GM18499 (cell line): Measurements from ENCODE around the gene SLC6A15.

Experiments used
- ATAC-seq: cut with Tn5 transposase; IDR thresholded peaks from one replicate; pipeline ENCODE4 v1.9.1; 2021; ENCODE audit warnings: moderate number of reproducible peaks; ENCODE audit not compliant: insufficient read depth, unreplicated experiment

SLC6A15 gene

DNA sequence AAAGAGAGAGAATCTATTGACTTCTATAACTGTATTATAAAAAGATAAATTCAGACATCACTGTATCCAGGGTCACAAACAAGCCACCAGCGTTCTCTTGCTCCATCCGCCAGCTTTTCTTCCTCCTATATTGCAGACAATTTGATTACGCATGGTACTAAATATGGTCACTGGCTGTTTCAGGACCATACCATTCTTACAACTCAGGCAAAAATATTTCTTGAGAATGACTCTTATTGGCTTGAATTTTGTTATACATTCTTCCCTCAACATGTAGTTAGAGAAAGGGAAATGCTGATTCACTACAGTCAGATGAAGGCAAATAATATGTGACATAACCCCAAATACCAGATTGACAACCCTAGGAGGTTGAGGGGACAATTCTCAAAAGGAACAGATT, 101.3 kb downstream of the SLC6A15 start:
- ATAC-seq, result no peak

DNA sequence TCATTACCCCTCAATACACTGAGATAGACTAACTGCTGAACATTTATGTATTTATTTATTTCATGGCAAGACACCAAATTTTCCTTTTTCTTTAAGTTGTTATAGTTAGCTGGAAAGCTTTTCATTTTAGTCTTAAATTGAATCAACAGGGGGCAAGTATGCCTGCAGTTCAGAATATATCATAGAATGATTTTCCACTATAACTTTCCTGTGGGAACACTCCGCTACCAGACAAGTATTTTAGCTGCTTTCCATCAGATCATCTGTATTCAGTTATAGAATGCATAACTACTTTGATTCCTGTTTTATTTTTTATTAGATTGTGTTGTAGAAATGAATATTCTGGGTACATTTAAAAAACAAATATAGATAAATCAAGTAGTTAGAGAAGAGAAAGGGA, 102.0 kb downstream of the SLC6A15 start:
- ATAC-seq, result no peak
